SK-N-SH (cell line): Measurements from ENCODE around the gene COX7A2.

Source experiments
- CTCF ChIP-seq: fragments of 200-600 bp; sonication (generic); IDR thresholded peaks from 2 replicates; pipeline ENCODE4 v1.6.1; 2017; ENCODE audit warnings: antibody characterized with exemption, mild to moderate bottlenecking, moderate library complexity
- EP300 ChIP-seq, 2 experiments: IDR thresholded peaks; 2 replicates each; pipeline versions ENCODE4 v1.4.0 to v1.6.1; 2012; ENCODE audit warnings: borderline replicate concordance in 1 of 2, low read depth in 1 of 2, low read length in 1 of 2
- MAX ChIP-seq: IDR thresholded peaks from 2 replicates; pipeline ENCODE4 v1.4.0; 2012; ENCODE audit warnings: low read depth
- RAD21 ChIP-seq: IDR thresholded peaks from 2 replicates; pipeline ENCODE4 v1.6.1; 2012; ENCODE audit warnings: mild to moderate bottlenecking, low read length
- RFX5 ChIP-seq: IDR thresholded peaks from 2 replicates; pipeline ENCODE4 v1.6.1; 2012; ENCODE audit warnings: mild to moderate bottlenecking, improper control_type of control experiment, low read length
- SMC3 ChIP-seq: IDR thresholded peaks from 2 replicates; pipeline ENCODE4 v1.6.1; 2012; ENCODE audit warnings: low read depth, low read length, improper control_type of control experiment

- TF ChIP-seq MAX (peak; percentile 95), CTCF (no peak), SMC3 (no peak), RAD21 (no peak; the same call in 1 of the 2 replicates), EP300 (IDR thresholded peaks at IDR 0.05; ENCODE audit: borderline replicate concordance in 1 of 2, low read depth in 1 of 2, low read length in 1 of 2) (peak in 1 of 2 experiments; percentile 16; a peak in 1 of 4 replicates), RFX5 (peak; percentile 52; the same call in 1 of the 2 replicates)
Measured at GRCh38 chr6:75243333-75244062, at the start of gene COX7A2.
